Breast epithelium (tissue), 3 donors: Measurements from ENCODE around the gene FSTL4.

Experiments used
- POLR2A ChIP-seq: fragments of 450-650 bp; IDR thresholded peaks from one replicate; pipeline ENCODE4 v1.6.1; 2016; ENCODE audit warnings: antibody characterized with exemption, mild to moderate bottlenecking, moderate library complexity
- POLR2AphosphoS5 ChIP-seq, 3 donors: sonication (generic); formaldehyde crosslinking; IDR thresholded peaks; one replicate each; pipeline ENCODE4 v1.6.1; 2017; ENCODE audit warnings: antibody characterized with exemption in 3 of 3
- TF ChIP-seq, protein P1 (sequence below), 3 donors: fragments of 450-650 bp; IDR thresholded peaks; one replicate each; pipeline ENCODE4 v1.5.1; 2016 to 2017; ENCODE audit warnings: antibody characterized with exemption in 3 of 3, mild to moderate bottlenecking in 3 of 3, moderate library complexity in 3 of 3

DNA sequence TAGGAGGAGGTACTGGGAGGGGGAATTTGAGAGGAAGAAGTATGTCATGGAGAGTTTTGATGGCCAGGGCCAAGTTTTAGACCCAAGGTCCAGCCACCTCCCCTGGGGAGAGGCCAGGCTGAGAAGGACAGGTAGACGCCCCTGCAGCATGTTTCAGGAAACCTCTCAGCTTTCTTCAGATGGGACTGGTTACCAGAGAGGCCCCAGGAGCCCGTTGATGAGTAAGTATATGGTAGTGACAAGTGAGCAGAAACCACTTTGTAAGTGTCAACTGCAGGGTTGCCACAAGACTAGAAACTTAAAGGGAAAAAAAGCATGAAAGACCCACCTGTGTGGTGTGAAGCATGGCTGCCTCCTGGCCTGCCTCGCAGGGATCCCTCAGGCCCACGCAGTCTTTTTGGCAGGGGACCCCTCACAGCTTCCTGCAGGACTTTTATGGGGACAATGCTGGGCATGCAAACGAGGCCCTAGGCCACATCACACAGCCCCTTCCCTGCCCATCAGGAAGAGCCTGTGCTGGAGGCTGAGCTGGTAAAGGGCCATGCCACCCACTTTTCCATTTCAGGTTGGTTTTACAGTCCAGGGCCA lies 255.9 kb downstream of the FSTL4 start:
- TF ChIP-seq, protein P1, sequence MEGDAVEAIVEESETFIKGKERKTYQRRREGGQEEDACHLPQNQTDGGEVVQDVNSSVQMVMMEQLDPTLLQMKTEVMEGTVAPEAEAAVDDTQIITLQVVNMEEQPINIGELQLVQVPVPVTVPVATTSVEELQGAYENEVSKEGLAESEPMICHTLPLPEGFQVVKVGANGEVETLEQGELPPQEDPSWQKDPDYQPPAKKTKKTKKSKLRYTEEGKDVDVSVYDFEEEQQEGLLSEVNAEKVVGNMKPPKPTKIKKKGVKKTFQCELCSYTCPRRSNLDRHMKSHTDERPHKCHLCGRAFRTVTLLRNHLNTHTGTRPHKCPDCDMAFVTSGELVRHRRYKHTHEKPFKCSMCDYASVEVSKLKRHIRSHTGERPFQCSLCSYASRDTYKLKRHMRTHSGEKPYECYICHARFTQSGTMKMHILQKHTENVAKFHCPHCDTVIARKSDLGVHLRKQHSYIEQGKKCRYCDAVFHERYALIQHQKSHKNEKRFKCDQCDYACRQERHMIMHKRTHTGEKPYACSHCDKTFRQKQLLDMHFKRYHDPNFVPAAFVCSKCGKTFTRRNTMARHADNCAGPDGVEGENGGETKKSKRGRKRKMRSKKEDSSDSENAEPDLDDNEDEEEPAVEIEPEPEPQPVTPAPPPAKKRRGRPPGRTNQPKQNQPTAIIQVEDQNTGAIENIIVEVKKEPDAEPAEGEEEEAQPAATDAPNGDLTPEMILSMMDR (IDR thresholded peaks at IDR 0.05), result no peak
- TF ChIP-seq POLR2AphosphoS5 (IDR thresholded peaks at IDR 0.05) (no peak), POLR2A (no peak)
